DLD1 (cell line): Measurements from ENCODE around the gene UVRAG.

Experiments used
- in situ Hi-C: cut with HindIII; loops from 2 replicates; pipeline ENCODE4 v1.10.0; 2017; ENCODE audit warnings: low sequenced_read_pairs

UVRAG gene

DNA sequence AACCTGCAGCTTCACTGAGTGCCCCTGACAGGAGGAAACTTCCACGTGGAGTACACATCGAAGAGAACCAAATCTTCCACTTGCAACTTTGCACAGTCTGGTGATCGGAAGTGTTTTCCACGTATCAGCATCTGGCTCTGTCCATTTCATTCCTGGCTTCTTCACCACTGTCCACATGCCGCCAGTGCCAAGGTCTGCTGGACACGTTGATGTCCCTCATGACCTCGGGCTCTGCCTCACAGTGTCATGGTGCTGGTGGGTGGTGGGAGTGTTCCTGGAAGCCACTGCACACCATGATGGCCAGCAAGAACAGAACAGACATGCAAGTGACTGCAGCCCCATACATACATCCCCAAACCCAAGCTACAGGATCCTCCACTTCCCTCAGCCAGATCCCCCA lies 342.9 kb downstream of the UVRAG start:
- in situ Hi-C loops: no loop called here

DNA sequence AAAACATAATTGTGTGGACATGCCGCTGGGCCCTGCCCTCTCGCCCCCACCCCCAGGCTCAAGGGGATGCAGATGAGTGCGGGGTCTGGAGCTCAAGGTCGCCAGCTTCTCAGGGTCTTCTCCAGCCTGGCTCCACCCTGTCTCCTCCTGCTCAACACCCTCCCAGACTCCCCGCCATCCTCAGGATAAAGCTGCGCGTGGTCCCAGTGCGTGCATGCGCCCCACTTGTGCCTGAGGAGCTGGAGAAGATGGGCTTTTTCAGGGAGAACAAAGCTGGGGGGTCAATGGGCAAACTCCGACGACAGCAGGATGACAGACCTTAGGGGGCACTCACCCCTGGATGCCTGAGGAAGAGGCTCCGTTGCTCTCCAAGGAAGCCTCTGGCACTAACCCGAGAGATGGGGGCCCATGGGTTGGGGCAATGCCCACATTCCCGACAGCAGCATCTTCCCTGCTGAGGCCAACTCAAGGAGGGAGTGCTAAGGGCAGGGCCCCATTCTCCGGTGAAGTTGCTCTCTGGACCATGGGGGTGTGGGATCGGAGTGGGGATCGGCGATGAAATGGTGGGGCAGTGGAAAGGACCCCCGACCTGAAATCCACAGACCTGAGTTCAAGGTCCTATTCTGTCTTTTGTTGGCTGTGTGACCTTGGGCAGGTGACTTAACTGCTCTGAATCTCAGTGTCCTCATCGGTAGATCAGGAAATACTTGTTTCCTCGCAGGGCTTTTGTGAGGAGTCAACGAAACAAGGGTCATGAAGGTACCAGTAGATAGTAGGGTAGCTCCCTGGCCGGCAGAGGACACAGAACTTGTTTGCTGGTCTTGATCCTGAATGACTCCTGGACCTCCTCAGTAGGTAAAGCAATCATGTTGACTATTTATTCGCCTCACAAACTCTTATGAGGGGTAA lies 343.6 kb downstream of the UVRAG start:
- in situ Hi-C loops: no loop called here

GRCh38 chr11:76159303-76159937 lies 344.4 kb downstream of the UVRAG start:
- in situ Hi-C loops: no loop called here

DNA sequence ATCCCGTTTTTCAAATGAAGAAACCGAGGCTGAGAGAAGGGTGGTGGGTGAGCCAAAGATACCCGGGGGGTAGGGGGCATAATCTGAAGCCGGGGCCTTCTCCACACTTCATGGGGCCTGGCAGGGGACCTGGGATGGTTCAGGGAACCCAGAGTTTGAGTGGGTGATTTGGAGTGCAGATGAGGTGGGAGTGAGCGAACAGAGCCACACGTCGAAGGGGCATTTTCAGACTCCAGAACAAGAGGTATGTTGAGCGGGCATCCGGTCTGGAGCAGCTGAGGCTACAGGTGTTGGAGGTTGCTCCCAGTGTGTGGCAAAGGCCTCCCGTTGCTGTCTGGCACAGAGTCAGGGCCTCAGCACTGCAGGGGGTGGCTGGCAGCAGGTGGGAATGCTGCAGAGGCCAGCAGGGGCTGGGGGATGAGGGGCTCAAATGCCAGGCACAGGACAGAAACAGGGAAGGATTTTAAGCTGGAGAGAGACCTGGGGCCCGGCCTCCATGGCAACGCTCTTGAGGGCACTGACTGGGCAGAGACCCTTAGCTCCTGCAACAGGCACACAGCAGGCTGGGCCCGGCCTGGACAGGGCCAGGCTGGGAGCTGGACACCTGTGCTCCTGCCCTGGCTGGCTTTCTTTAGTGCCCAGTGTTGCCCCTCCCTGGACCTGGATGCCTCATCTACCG lies 345.1 kb downstream of the UVRAG start:
- in situ Hi-C loops: no loop called here

DNA sequence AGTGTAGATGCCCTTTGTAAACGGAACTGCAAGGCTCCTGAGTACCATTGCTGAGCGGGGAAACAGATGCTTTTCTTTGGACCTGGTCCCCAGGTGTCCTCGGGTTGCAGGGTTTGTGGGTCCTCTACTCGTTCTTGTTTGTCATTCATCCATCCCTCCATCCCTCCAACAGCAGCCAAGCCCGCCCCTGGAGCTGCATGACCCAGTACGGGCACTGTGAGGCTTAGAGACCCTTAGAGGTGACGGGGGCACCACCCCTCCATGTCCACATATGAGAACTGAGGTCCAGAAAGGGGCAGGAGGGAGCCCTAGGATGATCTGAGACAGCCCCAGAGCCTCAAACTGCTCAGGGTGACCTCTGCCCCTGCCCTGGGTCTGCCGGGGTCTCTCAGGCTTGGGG lies 345.8 kb downstream of the UVRAG start:
- in situ Hi-C loops: no loop called here

- in situ Hi-C loops: no loop called here
Observed at GRCh38 chr11:76161261-76161961, 346.4 kb downstream of the UVRAG start.

DNA sequence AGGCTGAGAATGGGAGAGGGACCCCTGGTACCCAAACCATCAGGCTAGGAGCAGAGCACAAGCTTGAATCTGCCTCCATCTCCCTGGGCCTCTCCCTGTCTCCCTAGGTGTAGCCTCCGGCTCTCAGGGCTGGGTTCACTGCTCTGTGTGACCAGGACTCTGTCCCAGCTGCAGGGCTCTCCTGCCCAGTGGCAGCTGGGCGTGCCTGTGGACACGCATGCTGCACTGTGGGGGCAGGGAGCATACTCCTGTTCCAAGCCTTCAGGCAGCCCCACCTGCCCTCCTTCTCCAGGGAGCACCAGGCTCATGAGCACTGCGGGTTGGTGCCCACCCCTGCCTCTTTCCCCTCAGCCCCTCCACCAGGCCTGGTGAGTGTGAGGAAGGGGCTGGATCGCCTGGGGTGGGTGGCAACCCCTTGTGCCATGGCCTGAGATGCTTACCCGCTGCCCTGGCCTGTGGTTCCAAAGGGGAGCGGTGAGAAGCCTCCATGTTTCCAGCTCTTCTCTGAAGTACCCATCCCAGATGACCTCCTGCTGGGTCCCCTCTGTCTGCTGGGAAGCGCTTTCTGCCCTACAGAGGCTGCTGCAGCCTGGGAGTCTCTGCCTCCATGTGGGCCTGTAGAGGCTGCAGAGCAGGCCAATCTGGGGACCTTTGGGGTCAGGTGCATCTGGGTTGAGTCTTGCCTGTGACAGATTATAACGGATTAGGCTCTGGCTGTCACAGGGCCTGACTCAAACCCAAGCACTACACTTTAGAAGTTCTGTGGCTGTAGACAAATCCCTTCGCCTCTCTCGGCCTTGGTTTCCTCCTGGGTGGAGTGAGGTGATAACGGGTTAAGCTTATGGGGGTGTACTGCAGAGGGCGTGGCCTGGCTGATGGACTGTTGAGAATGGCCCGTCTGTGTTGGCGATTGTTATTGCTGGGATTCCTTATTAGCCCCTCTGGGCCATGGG lies 347.6 kb downstream of the UVRAG start:
- in situ Hi-C loops: no loop called here

GRCh38 chr11:76163289-76163880 lies 348.4 kb downstream of the UVRAG start:
- in situ Hi-C loops: no loop called here

GRCh38 chr11:76164081-76164480 lies 349.1 kb downstream of the UVRAG start:
- in situ Hi-C loops: no loop called here

DNA sequence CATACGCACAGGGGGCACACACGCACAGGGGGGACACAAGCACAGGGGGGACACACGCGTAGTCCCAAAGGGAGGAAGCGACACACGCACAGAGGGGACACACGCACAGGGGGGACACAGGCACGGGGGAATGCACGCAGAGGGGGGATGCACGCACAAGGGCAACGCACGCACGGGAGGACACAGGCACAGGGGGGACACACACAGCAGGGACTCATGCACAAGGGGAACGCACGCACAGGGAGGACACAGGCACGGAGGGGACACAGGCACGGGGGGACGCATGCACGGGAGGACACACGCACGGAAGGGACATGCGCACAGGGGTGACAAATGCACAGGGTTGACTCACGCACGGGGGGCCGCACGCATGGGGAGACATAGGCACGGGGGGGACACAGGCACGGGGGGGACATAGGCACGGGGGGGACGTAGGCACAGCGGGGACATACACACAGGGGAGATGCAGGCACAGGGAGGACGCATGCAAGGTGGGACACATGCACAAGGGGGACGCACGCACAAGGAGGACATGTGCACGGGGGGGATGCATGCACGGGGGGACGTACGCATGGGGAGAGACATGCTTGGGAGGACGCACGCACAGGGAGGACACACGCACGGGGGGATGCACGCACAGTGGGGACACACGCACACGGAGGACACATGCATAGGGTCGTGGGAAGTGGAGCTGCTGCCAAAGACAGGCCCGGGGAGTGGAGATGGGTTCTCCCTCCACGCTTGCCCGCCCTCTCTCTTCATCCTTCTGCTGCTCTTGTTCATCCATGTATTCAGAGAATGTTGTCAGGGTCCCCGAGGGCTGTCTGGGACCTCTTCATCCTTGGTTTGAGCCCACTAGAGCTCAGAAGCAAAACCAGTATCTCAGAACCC lies 350.1 kb downstream of the UVRAG start:
- in situ Hi-C loops: no loop called here

- in situ Hi-C loops: no loop called here
Observed at GRCh38 chr11:76166314-76166713, 351.3 kb downstream of the UVRAG start.

DNA sequence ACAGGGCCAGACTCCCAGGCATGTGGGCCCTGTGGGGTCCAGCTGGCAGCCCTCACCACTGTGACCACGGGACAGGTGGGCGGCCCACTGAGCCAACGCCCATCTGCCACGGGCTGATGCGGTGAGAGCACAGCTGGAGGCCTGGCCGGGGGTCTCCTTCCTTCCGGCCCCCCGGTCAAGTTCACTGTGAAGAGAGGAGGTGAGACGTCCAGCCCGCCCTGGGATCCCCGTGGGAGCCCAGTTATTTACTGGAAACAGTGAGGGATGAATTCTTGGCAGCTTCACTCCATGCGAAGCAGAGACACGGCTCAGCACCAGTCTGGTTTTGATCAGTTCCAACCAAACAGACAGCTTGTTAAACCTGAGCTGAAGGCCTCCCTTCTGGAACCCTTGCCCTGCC lies 352.6 kb downstream of the UVRAG start:
- in situ Hi-C loops: no loop called here

- in situ Hi-C loops: no loop called here
Observed at GRCh38 chr11:76169473-76169896, 354.5 kb downstream of the UVRAG start.

DNA sequence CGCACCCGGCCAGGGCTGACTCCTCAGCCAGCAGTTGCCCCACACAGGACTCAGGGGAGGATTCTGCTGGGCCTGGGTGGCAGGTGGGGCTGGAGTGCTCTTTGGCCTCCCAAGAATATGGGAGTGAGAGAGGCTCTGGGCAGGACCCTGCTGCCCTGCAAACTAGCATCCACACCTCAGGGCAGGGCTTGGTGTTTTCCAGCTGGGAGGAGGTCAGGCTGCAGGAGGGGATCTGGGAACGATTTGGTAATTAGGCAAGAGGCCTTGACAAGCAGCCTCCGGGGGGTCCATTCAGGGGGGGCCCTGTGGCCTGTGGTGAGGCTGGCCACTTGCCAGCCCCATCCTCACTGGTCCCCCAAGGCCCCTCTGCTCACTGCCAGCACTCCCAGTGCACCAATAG lies 355.5 kb downstream of the UVRAG start:
- in situ Hi-C loops: no loop called here

GRCh38 chr11:76172583-76172982 lies 357.6 kb downstream of the UVRAG start:
- in situ Hi-C loops: no loop called here

GRCh38 chr11:76173663-76174062 lies 358.7 kb downstream of the UVRAG start:
- in situ Hi-C loops: no loop called here

- in situ Hi-C loops: no loop called here
Observed at GRCh38 chr11:76174330-76174729, 359.3 kb downstream of the UVRAG start.

- in situ Hi-C loops: no loop called here
Observed at GRCh38 chr11:76175783-76176182, 360.8 kb downstream of the UVRAG start.

DNA sequence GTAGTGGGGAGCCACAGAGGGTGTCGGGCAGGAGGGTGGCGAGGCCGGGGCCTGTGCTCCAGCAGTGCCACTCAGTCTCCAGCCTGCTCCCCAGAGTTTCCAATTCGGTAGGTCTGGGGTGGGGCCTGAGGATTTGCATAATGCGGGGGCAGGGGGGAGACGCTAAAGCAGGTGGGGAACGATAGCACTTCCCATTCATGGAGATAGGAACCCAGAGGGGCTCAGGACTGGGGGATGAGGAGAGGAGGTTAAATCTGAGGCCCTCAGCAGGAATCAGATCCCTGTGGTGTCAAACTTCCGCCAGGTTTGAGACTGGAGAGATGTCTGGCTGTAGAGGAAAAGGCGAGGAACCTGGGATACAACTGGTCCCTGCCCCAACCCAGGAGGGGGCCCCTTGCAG lies 361.5 kb downstream of the UVRAG start:
- in situ Hi-C loops: no loop called here
